ENCODE measurements around the gene KAT2A.

GRCh38 chr17:42124256-42124655 is 3.1 kb upstream of the KAT2A start:
- no peak for TF ChIP-seq CTCF (IDR thresholded peaks at IDR 0.05)
- TF ChIP-seq POLR2A (IDR thresholded peaks at IDR 0.05) = no peak

Measured in esophagus squamous epithelium (tissue), 4 donors.